BLaER1 treated with 17β-estradiol and CSF1 and Interleukin-3, amounts not matched to agents 10 nM and 100 nM (cell line): ENCODE measurements around the gene FCN3.
"Not testable (repeated sequence)": the region's sequence is repeated elsewhere in the genome, so short reads cannot be mapped to it uniquely, and the experiment has no call there.

Experiments used
- H3K27ac ChIP-seq, 11 experiments: shearing (Covaris generic); formaldehyde crosslinking; 2 replicates each; pipeline ENCODE4 v1.8.1; 2022
- H3K27me3 ChIP-seq, 11 experiments: shearing (Covaris generic); formaldehyde crosslinking; 2 replicates each; pipeline ENCODE4 v1.8.1; 2022
- H3K36me3 ChIP-seq, 11 experiments: shearing (Covaris generic); formaldehyde crosslinking; 2 replicates each; pipeline ENCODE4 v1.8.1; 2022
- H3K4me1 ChIP-seq, 10 experiments: shearing (Covaris generic); formaldehyde crosslinking; 2 replicates each; pipeline ENCODE4 v1.8.1; 2022
- H3K4me2 ChIP-seq, 11 experiments: shearing (Covaris generic); formaldehyde crosslinking; 2 replicates each; pipeline ENCODE4 v1.8.1; 2022
- H3K4me3 ChIP-seq, 10 experiments: shearing (Covaris generic); formaldehyde crosslinking; 2 replicates each; pipeline ENCODE4 v1.8.1; 2022
- H3K9ac ChIP-seq, 11 experiments: shearing (Covaris generic); formaldehyde crosslinking; 2 replicates each; pipeline ENCODE4 v1.8.1; 2022
- H3K9me3 ChIP-seq, 11 experiments: shearing (Covaris generic); formaldehyde crosslinking; replicated peaks in 1 of 11; 2 replicates each; pipeline ENCODE4 v1.8.1; 2022
- H4K20me1 ChIP-seq, 11 experiments: shearing (Covaris generic); formaldehyde crosslinking; 2 replicates each; pipeline ENCODE4 v1.8.1; 2022
- Cebpa-rat ChIP-seq, 11 experiments: shearing (Covaris generic); IDR thresholded peaks; 2 replicates each; pipeline ENCODE4 v1.8.1; 2022

FCN3 gene

GRCh38 chr1:27391511-27392095, 17.0 kb upstream of the FCN3 start:
- H3K4me2 ChIP-seq, result peak overlapping the region; percentile 88 to 98 (median 92)
- H4K20me1 ChIP-seq, result no peaks in the 10 kb centered on the region; a peak in 1 of 22 replicates
- H3K36me3 ChIP-seq, result no peaks in the 10 kb centered on the region
- peaks cover 15 to 37% (median 28%) of the 10 kb centered on the region in 10 experiments for H3K4me1 ChIP-seq
- peak overlapping the region in 5 of 10 experiments; percentile 60 to 75 (median 67); a peak in 8 of 20 replicates for H3K4me3 ChIP-seq
- H3K27me3 ChIP-seq, result no peaks in the 10 kb centered on the region
- TF ChIP-seq Cebpa-rat (IDR thresholded peaks at IDR 0.05), result no peak
- peak overlapping the region in 9 of 11 experiments; percentile 8 to 84 (median 75); a peak in 13 of 22 replicates for H3K9ac ChIP-seq
- peak overlapping the region in 3 of 11 experiments; percentile 3 to 44 (median 5); a peak in 3 of 22 replicates for H3K27ac ChIP-seq
- no peaks in the 10 kb centered on the region for H3K9me3 ChIP-seq

GRCh38 chr1:27388337-27389005, 13.8 kb upstream of the FCN3 start:
- H3K4me2 ChIP-seq, result no peak overlapping the region

GRCh38 chr1:27384797-27385196, 10.2 kb upstream of the FCN3 start:
- not testable (repeated sequence) for H3K4me3 ChIP-seq, H3K36me3 ChIP-seq, H3K4me2 ChIP-seq, H4K20me1 ChIP-seq, H3K9ac ChIP-seq, H3K27ac ChIP-seq, H3K27me3 ChIP-seq, H3K9me3 ChIP-seq
- H3K4me1 ChIP-seq, result peaks cover 0 to 16% (median 3%) of the 10 kb centered on the region in 10 experiments; a peak in 8 of 20 replicates

More at GRCh38 chr1:27388337-27389005, 13.8 kb upstream of the FCN3 start:
- H3K9ac ChIP-seq, result no peak overlapping the region
- no peaks in the 10 kb centered on the region for H4K20me1 ChIP-seq
- H3K4me3 ChIP-seq, result no peak overlapping the region
- H3K9me3 ChIP-seq, result no peaks in the 10 kb centered on the region
- no peak for TF ChIP-seq Cebpa-rat (IDR thresholded peaks at IDR 0.05)
- H3K36me3 ChIP-seq, result no peaks in the 10 kb centered on the region
- H3K4me1 ChIP-seq, result peaks cover 20 to 30% (median 23%) of the 10 kb centered on the region in 10 experiments
- no peak overlapping the region for H3K27ac ChIP-seq
- H3K27me3 ChIP-seq, result no peaks in the 10 kb centered on the region

- no peaks in the 10 kb centered on the region for H3K36me3 ChIP-seq
- H3K9me3 ChIP-seq, result no peaks in the 10 kb centered on the region
- TF ChIP-seq Cebpa-rat (IDR thresholded peaks at IDR 0.05), result no peak
- no peak overlapping the region for H3K4me3 ChIP-seq
- peaks cover 0 to 20% (median 3%) of the 10 kb centered on the region in 10 experiments; a peak in 10 of 20 replicates for H3K4me1 ChIP-seq
- H3K27me3 ChIP-seq, result no peaks in the 10 kb centered on the region
- H3K9ac ChIP-seq, result no peak overlapping the region
- H3K27ac ChIP-seq, result no peak overlapping the region
- no peaks in the 10 kb centered on the region for H4K20me1 ChIP-seq
- H3K4me2 ChIP-seq, result no peak overlapping the region
Measured at GRCh38 chr1:27383661-27384060, 9.0 kb upstream of the FCN3 start.

GRCh38 chr1:27383039-27383605, 8.5 kb upstream of the FCN3 start, which contains the start of gene CD164L2:
CD164L2 (minus strand) TSS chr1:27383333; CDS start chr1:27383239, 94 bp downstream.
- Histone ChIP-seq H4K20me1 (no peaks in the 10 kb centered on the region), H3K9ac (no peak within 1 kb of the TSS), H3K4me1 (peaks cover 2 to 24% (median 8%) of the 10 kb centered on the region in 10 experiments; a peak in 19 of 20 replicates), H3K27ac (no peak within 1 kb of the TSS), H3K9me3 (no peaks in the 10 kb centered on the region), H3K36me3 (no peaks in the 10 kb centered on the region), H3K4me3 (no peak within 1 kb of the TSS), H3K27me3 (no peaks in the 10 kb centered on the region), H3K4me2 (no peak within 1 kb of the TSS)
- TF ChIP-seq Cebpa-rat (IDR thresholded peaks at IDR 0.05), result no peak

- Histone ChIP-seq H3K4me2 (no peak overlapping the region), H3K9me3 (no peaks in the 10 kb centered on the region)
- TF ChIP-seq Cebpa-rat (IDR thresholded peaks at IDR 0.05), result no peak
Measured at GRCh38 chr1:27381969-27382762, 7.5 kb upstream of the FCN3 start.

GRCh38 chr1:27380766-27381733, 6.4 kb upstream of the FCN3 start:
- H3K36me3 ChIP-seq, result no peaks in the 10 kb centered on the region
- H3K4me3 ChIP-seq, result no peak overlapping the region
- H3K4me2 ChIP-seq, result peak overlapping the region in 2 of 11 experiments; percentile 30 to 36; a peak in 2 of 22 replicates
- peaks cover 9 to 29% (median 18%) of the 10 kb centered on the region in 10 experiments; a peak in 19 of 20 replicates for H3K4me1 ChIP-seq
- no peak overlapping the region for H3K27ac ChIP-seq
- no peak for TF ChIP-seq Cebpa-rat (IDR thresholded peaks at IDR 0.05)
- H4K20me1 ChIP-seq, result no peaks in the 10 kb centered on the region
- no peaks in the 10 kb centered on the region for H3K27me3 ChIP-seq
- no peak overlapping the region for H3K9ac ChIP-seq
- no peaks in the 10 kb centered on the region for H3K9me3 ChIP-seq

More at GRCh38 chr1:27381969-27382762, 7.5 kb upstream of the FCN3 start:
- Histone ChIP-seq H3K4me1 (peaks cover 9 to 29% (median 16%) of the 10 kb centered on the region in 10 experiments; a peak in 19 of 20 replicates), H3K27ac (no peak overlapping the region), H3K9ac (no peak overlapping the region), H4K20me1 (no peaks in the 10 kb centered on the region), H3K36me3 (no peaks in the 10 kb centered on the region), H3K4me3 (no peak overlapping the region), H3K27me3 (no peaks in the 10 kb centered on the region)

- H3K9me3 ChIP-seq, result no peaks in the 10 kb centered on the region
- no peaks in the 10 kb centered on the region for H3K36me3 ChIP-seq
- H3K4me2 ChIP-seq, result peak overlapping the region in 3 of 11 experiments; percentile 5 to 36 (median 30); a peak in 5 of 22 replicates
- no peak overlapping the region for H3K27ac ChIP-seq
- no peaks in the 10 kb centered on the region for H4K20me1 ChIP-seq
- no peak for TF ChIP-seq Cebpa-rat (IDR thresholded peaks at IDR 0.05)
- no peaks in the 10 kb centered on the region for H3K27me3 ChIP-seq
- peaks cover 11 to 31% (median 19%) of the 10 kb centered on the region in 10 experiments; a peak in 19 of 20 replicates for H3K4me1 ChIP-seq
- H3K4me3 ChIP-seq, result no peak overlapping the region
- no peak overlapping the region; a peak in 1 of 22 replicates for H3K9ac ChIP-seq
Measured at GRCh38 chr1:27380224-27380623, 5.6 kb upstream of the FCN3 start.
